A172 (cell line): ENCODE results near the gene ZBTB7C. TPM values are rescaled to one million over a fixed set of nuclear protein-coding genes. Genes with fewer than 3 reads are reported as not detected.

Experiments used
- DNase-seq: peaks from one replicate; pipeline ENCODE4 v3.0.0-alpha.2; 2015; ENCODE audit warnings: low spot score
- total RNA-seq: library from RNA; depleted of rRNA; stranded (reverse); fragments of >200 nt; shearing (Covaris generic); gene quantifications from 2 replicates; pipeline ENCODE4 v1.2.3, GENCODE V29; 2014

Gene ZBTB7C
- total RNA-seq, 1 experiment from 2014 or later = 1.4 TPM

- no peak for DNase-seq
Observed at GRCh38 chr18:48166336-48166875, 242.8 kb downstream of the ZBTB7C start.

- no peak for DNase-seq
Observed at GRCh38 chr18:48165111-48165866, 243.9 kb downstream of the ZBTB7C start.

GRCh38 chr18:48164701-48165100 is 244.5 kb downstream of the ZBTB7C start:
- DNase-seq = no peak

GRCh38 chr18:48164116-48164515 is 245.1 kb downstream of the ZBTB7C start:
- no peak for DNase-seq

GRCh38 chr18:48163738-48164115 is 245.5 kb downstream of the ZBTB7C start:
- DNase-seq = no peak

- no peak for DNase-seq
Observed at GRCh38 chr18:48162956-48163737, 246.0 kb downstream of the ZBTB7C start.

GRCh38 chr18:48161911-48162698 is 247.1 kb downstream of the ZBTB7C start:
- peak; percentile 52 for DNase-seq

GRCh38 chr18:48161191-48161910 is 247.8 kb downstream of the ZBTB7C start:
- DNase-seq = peak; percentile 76

- DNase-seq = no peak
Observed at GRCh38 chr18:48160622-48161021, 248.6 kb downstream of the ZBTB7C start.

- DNase-seq = no peak
Observed at GRCh38 chr18:48159816-48160215, 249.4 kb downstream of the ZBTB7C start.

GRCh38 chr18:48158721-48159120 is 250.5 kb downstream of the ZBTB7C start:
- DNase-seq = no peak

GRCh38 chr18:48157956-48158355 is 251.2 kb downstream of the ZBTB7C start:
- no peak for DNase-seq

GRCh38 chr18:48155856-48156255 is 253.3 kb downstream of the ZBTB7C start:
- DNase-seq = no peak

- no peak for DNase-seq
Observed at GRCh38 chr18:48154828-48155227, 254.4 kb downstream of the ZBTB7C start.

GRCh38 chr18:48153613-48154481 is 255.3 kb downstream of the ZBTB7C start:
- peak; percentile 70 for DNase-seq

GRCh38 chr18:48152549-48152948 is 256.6 kb downstream of the ZBTB7C start:
- peak; percentile 35 for DNase-seq

GRCh38 chr18:48151421-48152065 is 257.6 kb downstream of the ZBTB7C start:
- no peak for DNase-seq

GRCh38 chr18:48149020-48149685 is 260.0 kb downstream of the ZBTB7C start:
- DNase-seq = no peak

GRCh38 chr18:48142994-48143393 is 266.2 kb downstream of the ZBTB7C start:
- DNase-seq = no peak
